GM12892 (cell line): ENCODE data around the gene MRC1.

Experiments
- DNase-seq: peaks from one replicate; pipeline ENCODE4 v3.0.0; 2011; ENCODE audit not compliant: insufficient read length
- FAIRE-seq: peaks from 2 replicates; lab custom pipeline; 2011; peaks lifted over from hg19 to GRCh38; lab: Jason Lieb, UNC
- POLR2A ChIP-seq: IDR thresholded peaks from 2 replicates; pipeline ENCODE4 v1.6.1; 2011; ENCODE audit warnings: low read depth, low read length, control low read depth
- POLR2AphosphoS5 ChIP-seq: IDR thresholded peaks from 2 replicates; pipeline ENCODE4 v1.6.1; 2011; ENCODE audit warnings: low read depth, low read length, control low read depth
- TAF1 ChIP-seq: IDR thresholded peaks from 2 replicates; pipeline ENCODE4 v1.6.1; 2011; ENCODE audit warnings: low read depth, mild to moderate bottlenecking, control low read depth, low read length, borderline replicate concordance

The MRC1 gene

GRCh38 chr10:17831341-17831740 is 22.2 kb downstream of the MRC1 start:
- no peak for TF ChIP-seq POLR2A
- no peak for TF ChIP-seq POLR2AphosphoS5
- TF ChIP-seq TAF1 = no peak
- no peak for DNase-seq
- FAIRE-seq = no peak

- DNase-seq (no peak), FAIRE-seq (no peak)
- no peak for TF ChIP-seq POLR2AphosphoS5
- no peak for TF ChIP-seq TAF1
- no peak for TF ChIP-seq POLR2A
These were observed 22.7 kb downstream of the MRC1 start for GRCh38 chr10:17831896-17832295.

GRCh38 chr10:17833656-17834055 is 24.5 kb downstream of the MRC1 start:
- no peak for TF ChIP-seq POLR2AphosphoS5
- no peak for TF ChIP-seq POLR2A
- no peak for TF ChIP-seq TAF1
- DNase-seq (no peak), FAIRE-seq (no peak)

GRCh38 chr10:17835688-17836087 is 26.5 kb downstream of the MRC1 start:
- FAIRE-seq = no peak
- no peak for DNase-seq
- TF ChIP-seq TAF1 = no peak
- no peak for TF ChIP-seq POLR2A
- no peak for TF ChIP-seq POLR2AphosphoS5

GRCh38 chr10:17836942-17837341 is 27.8 kb downstream of the MRC1 start:
- DNase-seq = no peak
- no peak for TF ChIP-seq POLR2AphosphoS5
- no peak for TF ChIP-seq POLR2A
- TF ChIP-seq TAF1 = no peak
- FAIRE-seq = no peak

GRCh38 chr10:17838080-17838648 is 29.0 kb downstream of the MRC1 start:
- DNase-seq (no peak), FAIRE-seq (no peak)
- TF ChIP-seq POLR2A = no peak
- no peak for TF ChIP-seq TAF1
- TF ChIP-seq POLR2AphosphoS5 = no peak

- no peak for DNase-seq
- no peak for FAIRE-seq
These were observed 31.9 kb downstream of the MRC1 start for GRCh38 chr10:17841050-17841449.

GRCh38 chr10:17842641-17843040 is 33.5 kb downstream of the MRC1 start:
- FAIRE-seq (no peak), DNase-seq (no peak)
- TF ChIP-seq POLR2A = no peak
- no peak for TF ChIP-seq POLR2AphosphoS5
- no peak for TF ChIP-seq TAF1

More at GRCh38 chr10:17841050-17841449, 31.9 kb downstream of the MRC1 start:
- no peak for TF ChIP-seq POLR2A
- no peak for TF ChIP-seq TAF1
- TF ChIP-seq POLR2AphosphoS5 = no peak

- no peak for TF ChIP-seq POLR2AphosphoS5
- no peak for TF ChIP-seq POLR2A
- TF ChIP-seq TAF1 = no peak
- FAIRE-seq = no peak
- DNase-seq = no peak
These were observed 38.6 kb downstream of the MRC1 start for GRCh38 chr10:17847585-17848296.

- DNase-seq (no peak), FAIRE-seq (no peak)
- TF ChIP-seq POLR2A = no peak
- no peak for TF ChIP-seq POLR2AphosphoS5
- TF ChIP-seq TAF1 = no peak
These were observed 39.5 kb downstream of the MRC1 start for GRCh38 chr10:17848646-17849045.

GRCh38 chr10:17850501-17850900 is 41.4 kb downstream of the MRC1 start:
- FAIRE-seq (no peak), DNase-seq (no peak)
- TF ChIP-seq POLR2A (no peak), POLR2AphosphoS5 (no peak), TAF1 (no peak)

- FAIRE-seq (peak; percentile 61), DNase-seq (no peak)
- TF ChIP-seq TAF1 (no peak), POLR2A (no peak)
These were observed 42.5 kb downstream of the MRC1 start for GRCh38 chr10:17851611-17852010.
